Parathyroid adenoma (tissue), 2 donors: ENCODE data around the gene KIF19.

ENCODE experiments used
- H2AFZ ChIP-seq: fragments of 300-600 bp; sonication (generic); one replicate; pipeline ENCODE4 v1.7.0; 2017; ENCODE audit warnings: antibody characterized with exemption, mild to moderate bottlenecking
- H3K27ac ChIP-seq: fragments of 300-600 bp; sonication (generic); one replicate; pipeline ENCODE4 v1.7.0; 2017
- H3K27me3 ChIP-seq: fragments of 300-600 bp; sonication (generic); one replicate; pipeline ENCODE4 v1.7.0; 2017; ENCODE audit warnings: low read length; ENCODE audit not compliant: control insufficient read depth, insufficient read depth
- H3K36me3 ChIP-seq: fragments of 300-600 bp; sonication (generic); one replicate; pipeline ENCODE4 v1.7.0; 2017; ENCODE audit warnings: low read length; ENCODE audit not compliant: control insufficient read depth, insufficient read depth
- H3K4me1 ChIP-seq: fragments of 300-600 bp; sonication (generic); one replicate; pipeline ENCODE4 v1.7.0; 2017; ENCODE audit warnings: control low read depth
- H3K4me2 ChIP-seq: fragments of 300-600 bp; sonication (generic); one replicate; pipeline ENCODE4 v1.7.0; 2017; ENCODE audit warnings: low read length
- H3K4me3 ChIP-seq: fragments of 300-600 bp; sonication (generic); one replicate; pipeline ENCODE4 v1.7.0; 2017; ENCODE audit warnings: low read depth, low read length
- H3K79me2 ChIP-seq: fragments of 300-600 bp; sonication (generic); one replicate; pipeline ENCODE4 v1.7.0; 2017; ENCODE audit warnings: control low read depth
- H3K9ac ChIP-seq: fragments of 300-600 bp; sonication (generic); one replicate; pipeline ENCODE4 v1.7.0; 2017; ENCODE audit warnings: mild to moderate bottlenecking
- H3K9me3 ChIP-seq: fragments of 300-600 bp; sonication (generic); one replicate; pipeline ENCODE4 v1.7.0; 2017; ENCODE audit warnings: low read length; ENCODE audit not compliant: control insufficient read depth
- CTCF ChIP-seq: fragments of 300-600 bp; sonication (generic); IDR thresholded peaks from one replicate; pipeline ENCODE4 v1.7.0; 2017; ENCODE audit warnings: antibody characterized with exemption, mild to moderate bottlenecking
- donor health status: primary hyperparathyroidism.

The KIF19 gene

GRCh38 chr17:74393346-74393942 is 67.4 kb downstream of the KIF19 start:
- no peaks in the 10 kb centered on the region for H3K9me3 ChIP-seq
- no peaks in the 10 kb centered on the region for H3K36me3 ChIP-seq
- H3K4me2 ChIP-seq, result no peak overlapping the region
- no peak overlapping the region for H3K9ac ChIP-seq
- H3K4me3 ChIP-seq, result no peak overlapping the region
- no peak overlapping the region for H2AFZ ChIP-seq
- peaks cover 10% of the 10 kb centered on the region for H3K4me1 ChIP-seq
- TF ChIP-seq CTCF, result no peak
- H3K79me2 ChIP-seq, result no peaks in the 10 kb centered on the region
- H3K27ac ChIP-seq, result no peak overlapping the region
- H3K27me3 ChIP-seq, result no peaks in the 10 kb centered on the region

GRCh38 chr17:74394275-74394950 is 68.4 kb downstream of the KIF19 start:
- Histone ChIP-seq H2AFZ (peak overlapping the region; percentile 90), H3K27ac (peak overlapping the region; percentile 66)
- TF ChIP-seq CTCF, result no peak

GRCh38 chr17:74394977-74395376 is 69.0 kb downstream of the KIF19 start:
- Histone ChIP-seq H3K79me2 (no peaks in the 10 kb centered on the region), H3K4me2 (no peak overlapping the region), H3K9ac (no peak overlapping the region), H2AFZ (peak overlapping the region; percentile 90), H3K4me3 (no peak overlapping the region), H3K27me3 (no peaks in the 10 kb centered on the region), H3K36me3 (no peaks in the 10 kb centered on the region), H3K9me3 (no peaks in the 10 kb centered on the region), H3K27ac (peak overlapping the region; percentile 66), H3K4me1 (peaks cover 10% of the 10 kb centered on the region)
- TF ChIP-seq CTCF, result peak; percentile 7

More at GRCh38 chr17:74394275-74394950, 68.4 kb downstream of the KIF19 start:
- H3K9ac ChIP-seq, result no peak overlapping the region
- H3K36me3 ChIP-seq, result no peaks in the 10 kb centered on the region
- peaks cover 10% of the 10 kb centered on the region for H3K4me1 ChIP-seq
- H3K4me3 ChIP-seq, result no peak overlapping the region
- H3K9me3 ChIP-seq, result no peaks in the 10 kb centered on the region
- H3K4me2 ChIP-seq, result no peak overlapping the region
- H3K27me3 ChIP-seq, result no peaks in the 10 kb centered on the region
- no peaks in the 10 kb centered on the region for H3K79me2 ChIP-seq

- H3K27ac ChIP-seq, result no peak overlapping the region
- no peak overlapping the region for H3K4me3 ChIP-seq
- no peaks in the 10 kb centered on the region for H3K79me2 ChIP-seq
- H3K4me2 ChIP-seq, result no peak overlapping the region
- no peak overlapping the region for H3K9ac ChIP-seq
- no peak for TF ChIP-seq CTCF
- no peaks in the 10 kb centered on the region for H3K36me3 ChIP-seq
- H3K9me3 ChIP-seq, result no peaks in the 10 kb centered on the region
- H3K27me3 ChIP-seq, result no peaks in the 10 kb centered on the region
- H2AFZ ChIP-seq, result no peak overlapping the region
- peaks cover 10% of the 10 kb centered on the region for H3K4me1 ChIP-seq
Observed at GRCh38 chr17:74396567-74396966, 70.5 kb downstream of the KIF19 start.

GRCh38 chr17:74402048-74402447 is 76.0 kb downstream of the KIF19 start:
- no peaks in the 10 kb centered on the region for H3K9me3 ChIP-seq
- no peaks in the 10 kb centered on the region for H3K27me3 ChIP-seq
- H3K9ac ChIP-seq, result no peak overlapping the region
- H3K4me1 ChIP-seq, result peaks cover 4% of the 10 kb centered on the region
- H3K36me3 ChIP-seq, result no peaks in the 10 kb centered on the region
- no peak overlapping the region for H3K4me2 ChIP-seq
- H3K79me2 ChIP-seq, result no peaks in the 10 kb centered on the region
- TF ChIP-seq CTCF, result no peak
- H2AFZ ChIP-seq, result no peak overlapping the region
- no peak overlapping the region for H3K27ac ChIP-seq
- no peak overlapping the region for H3K4me3 ChIP-seq
